Lung (tissue), 12 donors: ENCODE measurements around the gene XRCC2. TPM values are rescaled to one million over a fixed set of nuclear protein-coding genes. Genes with fewer than 3 reads are reported as not detected.
"Not testable (repeated sequence)": the region's sequence is repeated elsewhere in the genome, so short reads cannot be mapped to it uniquely, and the experiment has no call there.

Source experiments
- ATAC-seq: fragments of 200-7000 bp; cut with Tn5 transposase; one replicate; pipeline ENCODE4 v1.9.1; 2020; ENCODE audit warnings: moderate number of reproducible peaks; ENCODE audit not compliant: insufficient read depth, low FRiP score
- DNase-seq, 3 donors: peaks; one replicate each; pipeline ENCODE4 v3.0.0-alpha.2; 2013 to 2017
- H3K27ac ChIP-seq, 2 donors: one replicate each; pipeline ENCODE4 v1.5.1; 2013; ENCODE audit warnings: mild to moderate bottlenecking in 2 of 2, moderate library complexity in 2 of 2, control low read depth in 1 of 2, inconsistent platforms in 1 of 2, low read depth in 1 of 2, low read length in 1 of 2
- H3K27me3 ChIP-seq, 3 donors: one replicate each; pipeline ENCODE4 v1.5.1; 2013; ENCODE audit warnings: low read length in 2 of 3; ENCODE audit not compliant: control insufficient read depth in 3 of 3, insufficient read depth in 3 of 3
- H3K36me3 ChIP-seq, 4 donors: one replicate each; pipeline ENCODE4 v1.5.1; 2013; ENCODE audit warnings: low read length in 4 of 4, mild to moderate bottlenecking in 1 of 4, moderate library complexity in 1 of 4; ENCODE audit not compliant: control insufficient read depth in 4 of 4, insufficient read depth in 4 of 4
- H3K4me1 ChIP-seq, 5 donors: one replicate each; pipeline ENCODE4 v1.5.1; 2013; ENCODE audit warnings: low read length in 5 of 5, mild to moderate bottlenecking in 2 of 5, moderate library complexity in 1 of 5; ENCODE audit not compliant: control insufficient read depth in 5 of 5, insufficient read depth in 5 of 5
- H3K4me3 ChIP-seq: one replicate; pipeline ENCODE4 v1.5.1; 2013; ENCODE audit warnings: mild to moderate bottlenecking, control low read depth, moderate library complexity
- H3K9ac ChIP-seq, 2 donors: one replicate each; pipeline ENCODE4 v1.5.1; 2013; ENCODE audit warnings: low read length in 2 of 2, control low read depth in 1 of 2; ENCODE audit not compliant: insufficient read depth in 1 of 2
- H3K9me3 ChIP-seq, 4 donors: one replicate each; pipeline ENCODE4 v1.5.1; 2013; ENCODE audit warnings: low read length in 3 of 4, mild to moderate bottlenecking in 1 of 4, moderate library complexity in 1 of 4; ENCODE audit not compliant: control insufficient read depth in 4 of 4, insufficient read depth in 3 of 4
- CTCF ChIP-seq: IDR thresholded peaks from 2 replicates; pipeline ENCODE4 v1.5.1; 2012; ENCODE audit warnings: mild to moderate bottlenecking; ENCODE audit errors: control extremely low read depth, extremely low read depth
- WGBS, 2 donors: extraction: QIAGEN DNeasy Blood & Tissue Kit; methylation state at CpG; one replicate each; pipeline ENCODE4 v1.1.7; 2013; 5-methylcytosine and 5-hydroxymethylcytosine counted together
- polyA plus RNA-seq, 2 donors: library from polyadenylated mRNA; stranded (reverse); fragments of 200-250 nt; gene quantifications; one replicate each; pipeline ENCODE4 v1.2.1, GENCODE V29; 2013
- total RNA-seq, 2 donors: library from RNA; depleted of rRNA in 1 of 2; stranded (reverse); fragments of >200 nt in 1 of 2; gene quantifications; one replicate each; pipeline ENCODE4 v1.2.1, GENCODE V29; 2014 to 2021
- donor health status: control.
- donor health status: control.
- donor health status: Bipolar disorder and iron deficiency.
- donor health status: healthy.
- donor health status: DM: yes; HTN: yes; CAD: no.

The XRCC2 gene
- total and polyA plus RNA-seq, 4 donors: 0.34 to 2.9 (median 1.0) TPM

GRCh38 chr7:152633504-152633903, 42.4 kb downstream of the XRCC2 start:
- Histone ChIP-seq H3K4me1 (no peaks in the 10 kb centered on the region), H3K9me3 (no peaks in the 10 kb centered on the region), H3K9ac (no peak overlapping the region), H3K36me3 (no peaks in the 10 kb centered on the region), H3K27ac (no peak overlapping the region), H3K4me3 (no peak overlapping the region), H3K27me3 (no peaks in the 10 kb centered on the region)
- no peak for ATAC-seq
- WGBS, 2 donors: 79 to 82% methylated on average over 8 of the region's 8 CpGs
- TF ChIP-seq CTCF: no peak
- DNase-seq: no peak

- no peak for TF ChIP-seq CTCF
- H3K4me1 ChIP-seq: no peaks in the 10 kb centered on the region
- no peak overlapping the region for H3K27ac ChIP-seq
- no peaks in the 10 kb centered on the region for H3K27me3 ChIP-seq
- H3K4me3 ChIP-seq: no peak overlapping the region
- H3K36me3 ChIP-seq: no peaks in the 10 kb centered on the region
- H3K9ac ChIP-seq: no peak overlapping the region
- ATAC-seq: no peak
- 57 to 76% methylated on average over 8 of the region's 8 CpGs for WGBS, 2 donors
- H3K9me3 ChIP-seq: no peaks in the 10 kb centered on the region
- DNase-seq: no peak
Observed at GRCh38 chr7:152633072-152633471, 42.9 kb downstream of the XRCC2 start.

GRCh38 chr7:152628772-152629171, 47.2 kb downstream of the XRCC2 start:
- H3K4me1 ChIP-seq, H3K27me3 ChIP-seq, H3K27ac ChIP-seq, DNase-seq, ATAC-seq, H3K4me3 ChIP-seq, H3K36me3 ChIP-seq, H3K9ac ChIP-seq, H3K9me3 ChIP-seq: not testable (repeated sequence)

- no peak for TF ChIP-seq CTCF
- ATAC-seq (no peak), DNase-seq (no peak)
- Histone ChIP-seq H3K27ac (no peak overlapping the region), H3K4me3 (no peak overlapping the region), H3K27me3 (no peaks in the 10 kb centered on the region), H3K36me3 (no peaks in the 10 kb centered on the region), H3K9me3 (no peaks in the 10 kb centered on the region), H3K9ac (no peak overlapping the region), H3K4me1 (no peaks in the 10 kb centered on the region)
- WGBS, 2 donors: 65 to 70% methylated on average over 5 of the region's 5 CpGs
Observed at GRCh38 chr7:152624228-152624627, 51.7 kb downstream of the XRCC2 start.
